Left forelimb (tissue), 1 donor: ENCODE results near the gene HDX.
"Not testable (repeated sequence)": the region's sequence is repeated elsewhere in the genome, so short reads cannot be mapped to it uniquely, and the experiment has no call there.

Experiments
- DNase-seq: peaks from one replicate; pipeline ENCODE4 v3.0.0-alpha.2; 2018; ENCODE audit warnings: low spot score

HDX gene, protein sequence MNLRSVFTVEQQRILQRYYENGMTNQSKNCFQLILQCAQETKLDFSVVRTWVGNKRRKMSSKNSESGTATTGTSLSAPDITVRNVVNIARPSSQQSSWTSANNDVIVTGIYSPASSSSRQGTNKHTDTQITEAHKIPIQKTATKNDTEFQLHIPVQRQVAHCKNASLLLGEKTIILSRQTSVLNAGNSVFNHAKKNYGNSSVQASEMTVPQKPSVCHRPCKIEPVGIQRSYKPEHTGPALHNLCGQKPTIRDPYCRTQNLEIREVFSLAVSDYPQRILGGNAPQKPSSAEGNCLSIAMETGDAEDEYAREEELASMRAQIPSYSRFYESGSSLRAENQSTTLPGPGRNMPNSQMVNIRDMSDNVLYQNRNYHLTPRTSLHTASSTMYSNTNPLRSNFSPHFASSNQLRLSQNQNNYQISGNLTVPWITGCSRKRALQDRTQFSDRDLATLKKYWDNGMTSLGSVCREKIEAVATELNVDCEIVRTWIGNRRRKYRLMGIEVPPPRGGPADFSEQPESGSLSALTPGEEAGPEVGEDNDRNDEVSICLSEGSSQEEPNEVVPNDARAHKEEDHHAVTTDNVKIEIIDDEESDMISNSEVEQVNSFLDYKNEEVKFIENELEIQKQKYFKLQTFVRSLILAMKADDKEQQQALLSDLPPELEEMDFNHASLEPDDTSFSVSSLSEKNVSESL

DNA sequence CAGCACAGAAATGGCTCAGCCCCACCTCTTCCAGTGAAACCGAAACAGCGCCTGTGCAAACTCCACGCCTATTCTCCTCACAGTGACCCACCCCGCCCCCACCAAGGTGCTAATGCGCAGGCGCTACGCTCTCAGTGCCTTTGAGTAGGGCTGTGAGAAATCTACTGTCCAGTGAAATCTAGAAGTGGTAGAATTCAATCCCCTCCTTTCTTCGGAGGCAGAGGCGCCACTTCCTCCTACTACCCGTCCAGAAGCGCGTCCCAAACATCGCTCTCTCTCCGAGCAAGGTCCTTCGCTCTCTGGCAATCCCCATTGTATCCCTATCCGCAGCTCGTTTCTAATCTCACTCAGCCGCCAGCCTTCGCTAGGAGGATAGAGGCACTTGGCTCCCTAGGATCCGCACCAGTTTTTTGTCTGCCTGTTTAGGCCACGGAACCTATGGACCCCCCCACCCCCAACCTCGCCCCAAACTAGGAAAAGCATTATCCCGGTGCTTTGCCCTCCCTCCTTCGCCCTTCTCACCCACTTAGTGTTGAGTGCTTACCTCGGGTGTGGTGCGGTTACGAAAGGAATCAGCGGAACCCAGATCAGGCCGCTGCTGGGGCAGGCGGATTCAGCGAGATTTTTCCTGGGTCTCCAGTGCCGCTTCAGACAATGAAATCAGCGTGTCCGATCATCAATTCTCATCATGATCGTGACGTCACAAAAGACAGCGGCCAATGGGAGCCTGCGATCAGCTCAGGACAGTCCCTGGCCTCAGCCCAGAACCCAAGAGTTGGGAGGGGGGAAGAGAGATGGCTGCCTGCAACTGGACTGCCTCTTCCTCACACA lies at the start of gene HDX:
TSS of gene HDX (minus strand) at position 656 of the 831 bp plus-strand sequence. CDS start 27,056 bp downstream, outside the sequence.
- DNase-seq, result peak; percentile 88

DNA sequence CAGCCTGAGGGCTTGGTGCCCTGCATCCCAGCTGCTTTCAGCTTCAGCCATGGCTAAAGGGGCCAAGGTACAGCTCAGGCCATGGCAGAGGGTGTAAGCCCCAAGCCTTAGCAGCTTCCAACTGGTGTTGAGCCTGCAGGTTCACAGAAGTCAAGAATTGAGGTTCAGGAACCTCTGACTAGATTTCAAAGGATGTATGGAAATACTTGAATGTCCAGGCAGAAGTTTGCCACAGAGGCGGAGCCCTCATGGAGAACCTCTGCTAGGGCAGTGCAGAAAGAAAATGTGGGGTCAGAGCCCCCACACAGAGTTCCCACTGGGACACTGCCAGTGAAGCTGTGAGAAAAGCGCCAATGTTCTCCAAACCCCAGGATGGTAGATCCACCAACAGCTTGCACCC lies 39.1 kb upstream of the HDX start:
- DNase-seq, result not testable (repeated sequence)

DNA sequence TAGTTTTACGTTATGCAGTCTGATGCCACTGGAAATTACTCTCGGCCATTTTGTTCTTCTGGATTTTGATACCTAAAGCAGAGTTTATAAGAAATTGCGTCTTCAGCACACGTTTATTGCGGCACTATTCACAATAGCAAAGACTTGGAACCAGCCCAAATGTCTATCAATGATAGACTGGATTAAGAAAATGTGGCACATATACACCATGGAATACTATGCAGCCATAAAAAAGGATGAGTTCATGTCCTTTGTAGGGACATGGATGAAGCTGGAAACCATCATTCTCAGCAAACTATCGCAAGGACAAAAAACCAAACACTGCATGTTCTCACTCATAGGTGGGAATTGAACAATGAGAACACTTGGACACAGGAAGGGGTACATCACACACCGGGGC lies 35.4 kb upstream of the HDX start:
- DNase-seq, result not testable (repeated sequence)

DNA sequence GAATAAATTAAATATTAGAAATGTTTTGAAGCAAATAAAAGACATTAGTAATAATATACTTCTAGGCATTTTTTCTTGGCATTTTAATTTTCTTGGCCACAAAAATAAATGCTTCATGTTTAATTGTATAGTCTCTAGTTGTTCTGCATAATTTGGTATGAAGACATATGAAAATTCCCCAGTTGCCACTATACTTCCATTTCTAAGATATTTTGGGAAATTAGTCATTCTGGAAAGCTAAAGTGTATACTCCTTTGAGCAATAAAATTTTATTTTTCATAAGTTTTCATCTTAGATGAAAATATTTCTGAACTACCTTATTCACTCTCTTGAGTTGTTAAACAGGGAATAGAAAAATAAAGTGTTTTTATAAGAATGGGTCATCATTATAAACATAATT lies 13.8 kb downstream of the HDX start:
- DNase-seq, result no peak

DNA sequence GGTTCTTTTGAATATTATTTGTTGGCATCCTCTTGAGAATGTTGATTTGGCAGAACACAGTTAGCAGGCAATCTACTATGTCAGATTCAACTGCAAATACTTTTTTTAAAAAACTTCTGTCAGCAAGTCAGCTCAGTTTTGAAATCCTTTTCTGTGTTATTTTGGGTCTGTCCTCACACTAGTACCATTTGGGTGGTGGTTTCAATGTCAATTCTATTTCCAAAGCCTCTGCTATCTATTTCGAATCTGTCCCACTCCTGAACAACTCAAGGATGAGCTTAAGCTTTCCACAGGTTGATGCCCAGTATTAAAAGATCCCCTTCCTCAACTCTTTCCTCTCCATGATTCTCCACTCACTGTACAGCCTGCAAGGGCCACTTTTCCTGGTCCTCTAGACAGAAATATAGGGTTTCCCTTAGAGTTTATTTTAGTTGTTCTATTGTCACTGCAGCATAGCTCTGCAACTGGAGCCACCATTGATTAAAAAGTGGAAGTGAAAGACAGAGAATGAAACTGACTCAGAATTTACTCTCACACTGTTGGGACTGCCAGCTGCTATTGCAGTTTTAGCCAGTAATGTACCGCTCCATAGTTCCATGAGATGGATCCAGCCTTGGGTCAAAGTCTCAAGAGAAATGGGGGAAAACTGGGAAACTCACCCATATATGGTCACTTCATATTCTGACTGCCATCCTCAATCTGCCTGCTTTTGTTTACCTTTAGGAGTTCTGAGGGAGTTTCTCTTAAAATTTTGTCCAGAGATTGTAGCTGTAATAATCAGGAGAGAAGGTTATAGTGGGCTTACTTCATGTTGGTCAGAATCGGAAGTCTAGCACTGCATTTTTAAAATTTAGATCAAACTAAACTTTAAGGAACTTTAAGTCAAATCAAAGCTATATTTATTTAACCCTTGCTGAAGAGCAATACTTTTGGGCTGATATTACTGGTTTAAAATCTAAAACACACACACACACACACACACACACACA lies 14.6 kb downstream of the HDX start:
- DNase-seq, result no peak

DNA sequence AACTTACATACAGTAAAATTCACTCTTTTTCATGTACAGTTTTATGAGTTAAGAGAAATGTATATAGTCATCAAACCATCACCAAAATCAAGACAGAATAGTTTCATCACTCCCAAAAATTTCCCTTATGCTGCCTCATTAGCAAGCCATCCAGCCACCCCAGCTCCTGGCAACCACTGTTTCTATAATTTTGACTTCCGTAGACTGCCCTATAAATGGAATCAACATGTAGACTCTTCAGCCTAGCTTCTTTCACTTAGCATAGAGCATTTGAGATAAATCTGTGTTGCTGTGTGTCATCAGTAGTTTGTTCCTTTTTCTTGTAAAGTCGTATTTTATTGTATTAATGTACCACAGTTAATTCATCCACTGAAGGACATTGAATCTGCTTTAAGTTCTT lies 23.2 kb downstream of the HDX start:
- DNase-seq, result no peak

DNA sequence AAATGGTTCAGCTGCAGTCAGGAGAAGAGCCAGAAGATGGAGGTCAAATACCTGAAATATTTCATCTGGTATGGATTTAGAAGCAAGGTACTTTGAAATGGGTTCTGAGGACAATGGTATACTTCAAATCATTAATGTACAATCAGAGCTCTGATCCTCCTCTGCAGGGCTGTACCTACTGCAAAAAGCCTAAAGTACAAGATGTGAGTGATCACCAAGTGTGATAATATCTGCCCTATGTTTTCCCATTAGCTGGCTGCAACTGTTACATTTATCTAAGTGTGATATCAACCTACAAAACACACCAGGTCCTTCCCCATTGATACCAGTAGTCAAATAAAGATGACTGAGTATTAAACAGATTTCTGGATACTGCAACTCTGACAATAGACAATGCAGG lies 25.1 kb downstream of the HDX start:
- DNase-seq, result no peak

DNA sequence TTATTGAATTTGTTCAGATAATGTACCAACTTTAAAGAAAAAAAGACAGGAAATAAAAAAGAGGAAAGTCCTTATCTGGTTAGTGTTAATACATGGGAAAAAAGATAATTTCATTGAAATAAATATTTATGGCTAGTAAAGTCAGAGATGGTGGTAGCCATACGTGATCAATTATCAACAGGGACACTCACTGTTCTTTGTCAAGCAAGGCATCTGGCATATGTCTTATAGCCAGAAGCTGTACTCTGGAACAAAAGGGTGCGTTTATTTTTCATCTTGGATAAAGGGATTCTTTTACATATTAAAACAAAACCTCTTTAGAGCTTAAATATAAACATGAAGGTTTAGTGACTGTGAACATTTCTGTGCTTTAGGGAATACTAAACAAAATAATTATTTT lies 26.7 kb downstream of the HDX start:
- no peak for DNase-seq

DNA sequence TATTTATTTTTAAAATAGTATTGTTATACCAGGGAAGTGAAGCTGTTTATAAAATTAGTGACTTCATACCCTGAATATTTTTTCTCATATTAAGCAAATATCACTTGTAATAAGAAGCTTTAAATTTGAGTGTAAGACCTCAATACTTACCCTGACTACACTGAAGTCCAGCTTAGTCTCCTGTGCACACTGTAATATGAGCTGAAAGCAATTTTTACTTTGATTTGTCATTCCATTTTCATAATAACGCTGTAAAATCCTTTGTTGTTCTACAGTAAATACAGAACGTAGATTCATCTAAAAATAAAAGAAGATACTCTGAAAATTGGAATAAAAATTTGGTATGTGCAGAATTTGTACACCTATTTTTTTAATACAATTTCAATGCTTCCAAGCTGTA lies 27.2 kb downstream of the HDX start:
- no peak for DNase-seq

DNA sequence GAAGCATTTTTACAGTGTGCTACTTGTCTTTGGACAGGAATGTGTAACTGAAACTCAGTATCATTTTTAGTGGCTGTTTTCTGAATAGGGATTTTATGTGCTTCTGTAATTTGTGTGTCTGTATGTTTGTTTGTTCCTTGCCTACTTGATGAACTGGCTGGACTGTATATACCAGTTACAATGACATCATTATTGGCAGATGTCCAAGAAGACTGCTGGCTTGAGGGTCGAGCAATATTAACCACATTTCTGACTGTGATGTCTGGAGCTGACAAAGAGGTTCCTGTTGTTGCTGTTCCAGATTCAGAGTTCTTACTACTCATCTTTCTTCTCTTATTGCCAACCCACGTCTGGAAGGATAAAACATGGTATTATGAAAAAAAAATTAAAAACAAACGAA lies 33.0 kb downstream of the HDX start:
- DNase-seq, result no peak

DNA sequence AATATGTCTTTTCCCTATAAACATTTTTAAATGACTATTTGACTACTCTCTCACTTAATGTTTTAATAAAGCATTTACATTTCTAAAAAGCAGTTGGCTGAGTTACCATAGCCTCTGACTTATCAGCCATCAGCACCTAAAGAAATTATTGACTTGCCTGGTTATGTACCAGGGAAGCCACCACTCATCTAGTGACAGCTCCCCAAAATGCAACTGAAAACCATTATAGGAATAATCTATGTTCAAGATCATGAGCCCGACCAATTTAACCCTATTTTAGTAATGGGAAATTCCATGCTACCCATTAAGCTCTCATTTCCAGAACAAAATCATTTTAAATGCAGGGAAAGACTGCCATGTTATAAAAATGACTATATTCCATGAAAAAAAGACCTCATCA lies 34.4 kb downstream of the HDX start:
- DNase-seq, result no peak

DNA sequence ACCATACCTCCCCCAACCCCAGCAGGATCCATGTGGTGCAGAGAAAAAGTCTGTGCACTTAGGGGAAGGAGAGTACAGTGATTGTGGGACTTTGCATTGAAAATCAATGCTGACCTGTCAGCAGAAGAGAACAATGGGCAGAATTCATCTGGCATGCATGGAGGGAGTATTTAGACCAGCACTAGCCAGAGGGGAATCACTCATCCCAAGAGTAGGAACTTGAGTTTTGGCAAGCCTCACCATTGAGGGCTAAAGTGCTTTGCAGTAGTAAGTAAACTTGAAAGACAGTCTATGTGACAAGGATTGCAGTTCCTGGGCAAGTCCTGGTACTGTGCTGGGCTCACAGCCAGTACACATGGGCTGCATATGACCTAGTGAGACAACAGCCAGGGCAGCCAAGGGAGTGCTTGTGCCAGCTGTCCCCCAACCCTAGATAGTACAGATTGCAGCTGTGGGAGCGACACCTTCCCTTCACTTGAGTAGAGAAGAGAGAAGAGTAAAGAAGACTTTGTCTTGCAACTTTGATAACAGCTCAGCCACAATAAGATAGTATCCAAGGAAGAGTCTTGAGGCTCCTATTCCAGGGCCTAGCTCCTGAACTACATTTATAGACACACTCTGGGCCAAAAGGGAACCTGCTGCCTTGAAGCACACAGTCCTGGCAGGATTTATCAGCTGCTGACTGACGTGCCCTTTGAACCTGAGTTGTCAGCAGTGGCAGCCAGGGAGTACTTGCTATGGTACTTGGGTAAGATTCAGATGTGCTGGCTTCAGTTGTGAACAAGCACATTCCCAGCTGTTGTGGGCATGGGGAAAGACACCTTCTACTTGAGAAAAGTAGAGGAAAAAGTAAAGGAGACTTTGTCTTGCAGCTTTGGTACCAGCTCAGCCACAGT lies 48.7 kb downstream of the HDX start:
- DNase-seq, result no peak

DNA sequence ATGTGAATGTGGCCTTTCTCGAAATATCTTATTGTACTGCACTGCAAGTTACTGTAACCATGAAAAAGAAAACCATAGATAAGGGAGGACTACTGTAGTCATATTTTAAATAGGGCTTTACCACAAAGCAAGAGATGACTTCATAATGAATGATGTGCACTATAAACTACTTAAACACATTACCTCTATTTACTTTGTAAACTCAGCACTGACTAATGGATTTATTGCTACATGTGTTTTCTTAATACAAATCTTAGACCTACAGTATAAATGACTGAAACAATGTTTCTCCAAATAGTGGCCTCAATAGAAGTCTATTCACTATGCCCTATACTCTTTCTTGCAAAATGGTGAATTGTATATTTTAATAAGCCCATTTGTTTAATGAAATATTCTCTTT lies 61.1 kb downstream of the HDX start:
- DNase-seq, result no peak

DNA sequence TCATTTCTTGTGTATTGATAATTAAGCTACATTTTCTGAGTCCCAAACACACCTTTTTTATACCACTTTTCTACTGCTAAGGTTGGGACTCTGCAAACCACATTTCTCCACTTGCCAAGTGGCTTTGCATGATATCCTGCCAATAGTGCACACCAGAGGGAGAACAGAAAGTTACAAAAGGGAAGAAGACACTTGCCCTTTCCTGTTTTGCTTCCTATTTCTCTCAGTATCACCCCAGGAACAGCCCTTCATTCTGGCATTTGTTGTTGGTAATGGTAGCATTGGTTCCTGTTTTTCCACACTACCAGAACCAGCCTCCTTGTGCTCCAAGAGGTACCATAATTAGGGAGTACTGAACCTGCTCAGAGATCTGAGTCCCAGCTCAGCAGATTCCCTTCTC lies 87.1 kb downstream of the HDX start:
- no peak for DNase-seq

DNA sequence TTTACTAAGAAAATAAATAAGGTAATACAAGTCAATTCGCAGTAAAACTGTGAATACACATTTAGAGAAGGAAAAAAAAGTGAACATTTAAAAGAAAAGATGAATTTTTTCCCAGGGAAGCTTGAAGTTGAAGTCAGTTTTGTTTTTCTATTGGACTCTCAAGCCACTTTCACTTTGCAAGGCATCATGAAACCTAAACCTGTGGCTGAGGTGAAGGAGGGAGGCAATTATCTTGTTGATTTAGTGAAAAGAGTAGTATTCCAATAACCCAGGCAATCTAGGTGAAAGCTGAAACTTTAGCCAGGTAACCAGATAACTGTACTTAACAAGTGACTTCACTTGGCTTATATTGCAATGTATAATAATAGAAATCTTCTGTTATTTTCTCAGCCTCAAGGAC lies 138.6 kb downstream of the HDX start:
- no peak for DNase-seq

DNA sequence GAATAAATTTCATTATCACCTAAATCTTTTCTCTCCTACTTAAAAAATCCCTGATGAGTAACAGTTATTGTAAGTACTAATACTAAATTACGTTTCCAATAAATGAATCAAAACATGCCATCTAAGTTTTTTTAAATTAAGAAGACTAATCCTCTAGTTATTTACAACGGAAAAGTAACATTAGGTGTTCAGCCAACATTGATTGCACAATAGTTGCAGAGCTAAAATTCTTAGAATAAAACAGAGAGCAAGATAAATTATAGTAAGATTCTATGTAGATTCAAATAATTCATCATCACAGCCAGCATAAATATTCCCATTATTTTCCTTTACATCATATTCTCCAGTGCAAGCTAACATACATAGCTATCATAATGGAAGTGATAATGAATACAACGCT lies 139.2 kb downstream of the HDX start:
- DNase-seq, result no peak

DNA sequence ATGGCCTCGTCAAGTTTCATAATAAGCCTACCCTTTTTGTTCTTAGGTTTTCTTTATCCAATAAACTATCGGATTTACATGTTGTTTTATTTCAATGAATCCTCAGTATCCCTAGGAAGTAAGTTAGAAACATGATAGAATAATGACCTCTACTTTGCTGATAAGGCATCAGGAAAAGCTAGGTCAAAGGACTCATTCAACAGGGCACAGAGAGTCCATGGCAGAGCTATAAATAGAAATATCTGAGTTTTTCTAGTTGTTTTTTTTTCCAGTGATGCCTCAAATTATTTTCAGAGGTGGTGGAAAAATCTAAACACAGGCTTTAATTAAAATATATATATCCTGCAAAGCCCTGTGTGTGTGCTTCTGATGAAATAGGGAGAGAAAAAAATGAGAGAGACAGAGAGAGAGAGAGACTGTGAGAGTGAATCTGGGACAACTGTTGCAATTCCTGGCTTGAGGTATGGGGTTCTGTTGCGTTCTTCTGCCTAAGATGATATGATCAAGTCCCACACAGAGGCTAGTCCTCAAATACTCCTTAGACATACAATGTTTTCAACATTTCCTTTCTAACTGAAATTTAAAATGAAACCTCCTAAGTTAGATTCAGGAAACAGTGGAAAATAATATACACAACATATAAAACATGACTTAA lies 139.9 kb downstream of the HDX start:
- DNase-seq, result no peak

DNA sequence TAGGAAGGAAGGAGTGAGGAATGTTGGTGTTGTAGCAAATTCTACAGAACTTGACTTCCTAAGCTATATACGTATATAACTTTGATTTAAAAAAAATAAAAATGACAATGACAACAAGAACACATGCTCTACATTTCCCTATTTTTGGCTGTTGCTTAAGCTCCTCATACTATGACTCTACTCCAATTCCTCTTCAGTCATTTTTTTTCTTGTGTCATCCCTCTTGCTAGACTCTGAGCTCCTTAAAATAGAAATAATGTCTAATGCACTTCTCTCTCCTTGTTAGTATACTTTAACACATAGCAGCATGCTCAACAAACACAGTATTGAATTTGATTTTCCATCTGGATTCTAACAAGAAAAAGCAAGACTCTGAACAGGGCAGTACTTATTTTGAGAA lies 144.0 kb downstream of the HDX start:
- DNase-seq, result no peak

DNA sequence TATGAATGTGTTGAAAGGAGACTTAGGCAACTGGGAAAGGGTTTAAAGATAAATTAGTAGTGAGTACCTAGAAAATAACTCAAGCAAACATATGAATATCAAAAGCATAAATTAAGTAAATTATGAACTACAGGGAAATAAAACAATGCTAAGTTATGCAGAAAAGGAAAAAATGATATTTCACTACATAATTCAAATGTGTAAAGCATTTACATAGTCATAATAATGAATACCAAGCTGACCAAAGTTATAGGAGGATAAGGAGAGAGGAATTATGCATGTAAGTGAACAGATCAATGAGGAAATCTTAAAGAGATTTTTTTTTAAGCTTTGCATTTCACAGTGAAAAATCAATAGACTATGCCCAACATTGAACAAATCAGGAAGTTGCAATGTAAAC lies 145.0 kb downstream of the HDX start:
- no peak for DNase-seq

DNA sequence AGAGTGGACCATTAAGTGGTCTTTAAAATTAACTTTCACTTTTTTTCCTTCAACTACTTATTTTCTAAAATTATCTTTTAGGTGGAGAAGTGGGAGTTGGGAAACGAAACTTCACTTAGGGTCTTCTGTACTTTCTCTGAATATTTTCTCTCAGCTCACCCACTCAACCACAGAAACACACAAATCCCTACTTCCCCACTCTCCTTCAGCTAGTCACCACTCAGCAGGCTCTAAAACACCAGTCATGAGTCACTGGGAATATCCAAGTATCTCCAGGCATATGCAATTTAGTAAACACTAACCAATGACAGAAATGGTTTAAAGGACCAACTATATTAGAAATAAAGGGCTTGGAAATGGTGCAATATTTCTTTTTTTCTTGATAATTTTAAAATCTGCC lies 161.3 kb downstream of the HDX start:
- no peak for DNase-seq
